HL-60/S4 treated with phorbol 12-myristate 13-acetate at 8.2 ng/mL for 4 days and 3 days (cell line): ENCODE measurements around the gene VEGFB.

Source experiments
- in situ Hi-C: fragments of 300-500 bp; cut with MboI; formaldehyde crosslinking; loops from 2 replicates; pipeline ENCODE4 v1.15.0; 2022; ENCODE audit warnings: low sequenced_read_pairs

The VEGFB gene

DNA sequence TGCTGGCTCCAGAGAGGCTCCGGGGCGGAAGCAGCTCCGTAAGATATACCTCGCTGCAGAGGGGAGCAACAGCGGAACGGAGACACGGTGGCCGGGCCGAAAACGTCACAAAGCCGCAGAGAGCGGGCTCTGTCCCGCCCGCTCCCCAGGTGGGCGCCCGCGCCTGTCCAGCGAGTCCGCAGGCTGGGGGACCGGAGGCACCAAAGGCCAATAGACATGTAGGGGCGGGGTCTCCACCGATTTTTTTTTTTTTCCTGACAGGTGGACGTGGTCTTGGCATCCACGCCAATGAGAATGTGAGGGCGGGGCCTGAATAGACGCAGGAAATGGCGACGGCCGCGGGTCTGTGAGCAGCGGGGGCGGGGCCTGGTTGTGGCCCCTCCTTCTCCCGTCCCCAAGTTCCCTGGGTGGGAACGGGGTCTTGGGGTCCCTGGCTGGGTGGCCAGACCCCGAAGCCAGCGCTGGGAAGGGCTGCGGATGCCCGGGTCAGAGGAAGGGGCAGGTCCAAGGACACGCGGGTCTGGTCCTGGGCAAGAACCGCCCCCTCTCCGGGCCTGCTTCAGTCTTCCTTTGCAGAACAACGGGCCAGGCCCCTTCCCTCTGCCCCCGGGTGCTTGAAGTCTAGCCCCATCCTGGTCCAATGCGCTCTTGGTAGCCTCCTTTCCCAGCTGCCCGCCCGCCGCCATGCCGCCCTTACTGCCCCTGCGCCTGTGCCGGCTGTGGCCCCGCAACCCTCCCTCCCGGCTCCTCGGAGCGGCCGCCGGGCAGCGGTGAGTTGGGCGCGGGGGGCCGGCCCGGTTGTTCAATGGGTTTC is 4.0 kb upstream of the VEGFB start, which contains the start of gene DNAJC4:
TSS of gene DNAJC4 (plus strand) at position 378 of the 814 bp plus-strand sequence. CDS start at position 685, 307 bp downstream.
- in situ Hi-C loops, result loop anchor here (25.0 kb wide), 1 partner anchor 107 kb away; the partner anchor contains the start of gene CCDC88B

DNA sequence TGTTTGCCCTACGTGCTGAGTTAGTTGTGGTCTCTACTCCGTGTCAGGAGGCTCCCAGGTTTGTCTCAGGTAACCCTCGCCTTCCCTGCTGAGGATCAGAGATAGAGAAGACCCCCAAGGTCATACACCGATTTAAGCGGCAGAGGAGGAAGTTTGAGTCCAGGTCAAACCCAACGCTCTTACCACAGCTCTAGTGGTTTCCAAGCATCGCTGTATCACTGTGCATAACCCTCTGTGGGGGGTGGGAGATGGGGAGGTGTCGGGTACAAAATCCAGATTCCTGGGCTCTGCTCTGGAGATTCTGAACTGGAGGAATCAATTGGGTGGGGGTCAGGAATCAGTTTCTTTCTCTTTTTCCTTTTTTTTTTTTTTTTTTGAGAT is 3.4 kb upstream of the VEGFB start:
- in situ Hi-C loops, result loop anchor here (25.0 kb wide), 1 partner anchor 106 kb away; the partner anchor contains the start of gene CCDC88B

DNA sequence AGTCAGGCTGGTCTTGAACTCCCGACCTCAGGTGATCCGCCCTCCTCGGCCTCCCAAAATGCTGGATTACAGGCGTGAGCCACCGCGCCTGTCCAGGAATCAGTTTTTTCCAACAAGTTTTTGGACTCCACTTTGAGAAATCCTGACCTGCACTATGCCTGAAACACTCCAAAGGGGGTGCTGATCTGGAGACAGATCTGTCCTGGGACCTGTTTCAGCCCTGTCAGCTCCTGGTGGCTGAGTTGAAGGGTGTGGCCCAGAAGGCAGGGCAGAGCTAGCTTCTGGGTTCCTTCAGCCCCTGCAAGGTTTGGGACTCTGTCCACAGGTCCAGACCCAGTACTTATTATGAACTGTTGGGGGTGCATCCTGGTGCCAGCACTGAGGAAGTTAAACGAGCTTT is 2.8 kb upstream of the VEGFB start:
- in situ Hi-C loops, result loop anchor here (25.0 kb wide), 1 partner anchor 106 kb away; the partner anchor contains the start of gene CCDC88B

DNA sequence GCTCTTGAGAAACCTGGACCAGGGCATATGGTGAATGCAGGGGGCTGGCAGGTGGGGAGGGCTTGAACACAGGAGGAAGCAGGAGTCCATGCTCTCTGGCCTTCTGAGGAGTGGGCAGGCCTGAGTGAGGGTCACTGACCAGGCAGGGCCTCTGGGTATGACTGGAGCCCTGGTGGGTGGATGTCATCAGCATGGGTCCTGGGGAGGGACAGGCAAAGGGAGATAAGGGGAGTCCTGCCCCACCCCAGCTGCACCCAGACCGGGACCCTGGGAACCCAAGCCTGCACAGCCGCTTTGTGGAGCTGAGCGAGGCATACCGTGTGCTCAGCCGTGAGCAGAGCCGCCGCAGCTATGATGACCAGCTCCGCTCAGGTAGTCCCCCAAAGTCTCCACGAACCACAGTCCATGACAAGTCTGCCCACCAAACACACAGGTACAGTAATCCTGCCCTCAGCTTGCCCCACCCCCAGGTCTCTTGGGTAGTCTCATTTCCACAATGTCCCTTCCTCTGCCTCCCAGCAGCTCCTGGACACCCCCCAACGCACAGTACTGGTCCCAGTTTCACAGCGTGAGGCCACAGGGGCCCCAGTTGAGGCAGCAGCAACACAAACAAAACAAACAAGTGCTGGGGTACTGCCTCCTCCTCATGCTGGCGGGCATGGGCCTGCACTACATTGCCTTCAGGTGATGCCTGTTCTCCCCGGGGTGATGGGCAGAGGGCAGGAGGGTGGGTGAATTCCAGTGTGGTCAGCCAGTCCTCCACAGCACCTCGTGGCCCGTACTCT is 2.0 kb upstream of the VEGFB start:
- in situ Hi-C loops, result loop anchor here (25.0 kb wide), 1 partner anchor 105 kb away; the partner anchor contains the start of gene CCDC88B

DNA sequence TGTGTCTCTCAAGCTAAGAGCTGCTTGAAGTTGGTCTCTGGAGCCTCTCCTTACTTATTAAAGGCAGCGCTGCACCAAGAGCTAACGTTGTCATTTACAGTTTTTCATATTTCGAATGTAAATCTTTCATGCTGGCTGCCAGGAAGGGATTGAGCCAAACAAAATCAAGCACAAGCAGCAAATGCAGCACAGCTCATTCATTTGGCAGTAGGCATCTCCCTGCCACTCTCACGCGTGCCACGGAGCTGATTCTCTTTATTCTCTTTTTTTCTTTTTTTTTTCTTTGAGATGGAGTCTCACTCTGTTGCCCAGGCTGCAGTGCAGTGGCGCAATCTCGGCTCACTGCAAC is 1.4 kb upstream of the VEGFB start:
- in situ Hi-C loops, result loop anchor here (25.0 kb wide), 1 partner anchor 104 kb away; the partner anchor contains the start of gene CCDC88B

DNA sequence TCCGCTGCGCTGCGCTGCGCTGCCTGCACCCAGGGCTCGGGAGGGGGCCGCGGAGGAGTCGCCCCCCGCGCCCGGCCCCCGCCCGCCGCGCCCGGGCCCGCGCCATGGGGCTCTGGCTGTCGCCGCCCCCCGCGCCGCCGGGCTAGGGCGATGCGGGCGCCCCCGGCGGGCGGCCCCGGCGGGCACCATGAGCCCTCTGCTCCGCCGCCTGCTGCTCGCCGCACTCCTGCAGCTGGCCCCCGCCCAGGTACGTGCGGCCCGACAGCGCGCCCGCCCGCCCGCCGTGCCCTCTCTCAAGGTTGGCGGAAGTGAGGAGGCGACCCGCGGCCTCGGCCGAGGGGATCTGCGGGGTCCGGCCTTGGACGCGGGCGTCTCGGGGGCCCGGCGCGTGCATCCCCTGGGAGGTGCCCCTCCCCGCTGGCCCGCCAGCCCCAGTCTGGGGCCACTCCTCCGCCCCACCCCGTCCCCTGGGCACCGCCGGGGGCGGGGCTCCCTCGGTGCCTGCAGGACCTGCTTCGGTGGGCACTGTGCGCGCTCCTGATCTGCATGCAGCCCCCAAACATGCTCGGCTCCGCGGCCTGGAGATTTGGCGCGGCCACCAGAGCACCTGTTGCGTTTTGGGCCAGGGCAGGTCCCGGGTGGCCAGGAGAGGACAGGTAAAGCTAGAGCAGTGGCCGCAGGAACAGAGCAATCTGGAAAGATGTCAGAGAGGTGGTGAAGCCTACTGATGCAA is 429 bp downstream of the VEGFB start:
- in situ Hi-C loops, result loop anchor here (25.0 kb wide), 1 partner anchor 102 kb away; the partner anchor contains the start of gene CCDC88B

DNA sequence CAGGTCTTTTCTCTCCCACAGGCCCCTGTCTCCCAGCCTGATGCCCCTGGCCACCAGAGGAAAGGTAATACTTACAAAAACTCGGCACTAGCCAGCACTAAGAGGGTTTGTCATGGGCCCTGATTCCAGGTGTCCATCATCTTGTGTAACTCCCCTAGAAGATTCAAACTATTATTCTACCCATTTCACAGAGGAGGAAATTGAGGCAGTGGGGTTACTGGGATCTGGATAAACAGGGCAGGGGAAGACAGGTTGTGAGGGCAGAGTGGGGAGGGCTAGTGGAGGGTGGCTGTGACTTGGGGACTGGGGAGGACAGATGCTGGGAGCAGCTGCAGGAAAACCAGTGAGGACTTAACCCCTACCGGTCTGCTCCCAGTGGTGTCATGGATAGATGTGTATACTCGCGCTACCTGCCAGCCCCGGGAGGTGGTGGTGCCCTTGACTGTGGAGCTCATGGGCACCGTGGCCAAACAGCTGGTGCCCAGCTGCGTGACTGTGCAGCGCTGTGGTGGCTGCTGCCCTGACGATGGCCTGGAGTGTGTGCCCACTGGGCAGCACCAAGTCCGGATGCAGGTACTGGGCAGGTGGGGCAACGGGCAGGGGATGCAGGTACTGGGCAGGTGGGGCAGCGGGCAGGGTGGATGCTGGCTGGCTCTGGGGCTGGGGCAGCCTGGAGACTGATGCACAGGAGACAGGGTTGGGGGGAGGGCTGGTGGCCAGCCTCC is 1.2 kb downstream of the VEGFB start:
- in situ Hi-C loops, result loop anchor here (25.0 kb wide), 1 partner anchor 102 kb away; the partner anchor contains the start of gene CCDC88B

DNA sequence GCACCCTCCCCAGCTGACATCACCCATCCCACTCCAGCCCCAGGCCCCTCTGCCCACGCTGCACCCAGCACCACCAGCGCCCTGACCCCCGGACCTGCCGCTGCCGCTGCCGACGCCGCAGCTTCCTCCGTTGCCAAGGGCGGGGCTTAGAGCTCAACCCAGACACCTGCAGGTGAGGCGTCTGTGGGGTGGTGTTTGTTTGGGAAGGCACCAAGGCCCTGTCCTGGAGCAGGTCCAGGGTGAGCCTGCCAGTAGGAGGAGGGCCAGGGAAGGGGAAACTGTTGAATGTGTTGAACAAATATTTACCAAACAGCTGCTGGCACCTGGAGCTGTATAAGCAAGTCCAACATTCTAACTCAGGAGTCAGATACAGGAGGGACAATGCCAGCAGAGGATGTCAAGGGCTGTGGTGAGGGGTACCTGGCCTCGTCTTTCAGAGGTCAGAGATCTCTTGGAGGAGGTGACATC is 3.1 kb downstream of the VEGFB start:
- in situ Hi-C loops, result loop anchor here (25.0 kb wide), 1 partner anchor 100 kb away; the partner anchor contains the start of gene CCDC88B

DNA sequence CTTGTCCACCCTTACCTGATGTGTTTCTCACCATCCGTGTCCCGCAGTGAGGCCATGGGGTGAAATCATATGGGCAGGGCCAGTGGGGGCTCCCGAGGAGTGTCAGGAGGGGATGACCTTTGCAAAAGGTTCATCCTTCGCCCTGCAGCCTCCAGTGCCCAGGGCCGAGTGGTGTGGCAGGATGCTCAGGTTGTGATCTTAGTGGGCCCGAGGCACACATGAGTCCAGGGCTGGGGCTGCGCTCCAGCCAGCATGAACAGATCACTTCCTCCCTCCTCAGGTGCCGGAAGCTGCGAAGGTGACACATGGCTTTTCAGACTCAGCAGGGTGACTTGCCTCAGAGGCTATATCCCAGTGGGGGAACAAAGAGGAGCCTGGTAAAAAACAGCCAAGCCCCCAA is 3.7 kb downstream of the VEGFB start:
- in situ Hi-C loops, result loop anchor here (25.0 kb wide), 1 partner anchor 99 kb away; the partner anchor contains the start of gene CCDC88B

DNA sequence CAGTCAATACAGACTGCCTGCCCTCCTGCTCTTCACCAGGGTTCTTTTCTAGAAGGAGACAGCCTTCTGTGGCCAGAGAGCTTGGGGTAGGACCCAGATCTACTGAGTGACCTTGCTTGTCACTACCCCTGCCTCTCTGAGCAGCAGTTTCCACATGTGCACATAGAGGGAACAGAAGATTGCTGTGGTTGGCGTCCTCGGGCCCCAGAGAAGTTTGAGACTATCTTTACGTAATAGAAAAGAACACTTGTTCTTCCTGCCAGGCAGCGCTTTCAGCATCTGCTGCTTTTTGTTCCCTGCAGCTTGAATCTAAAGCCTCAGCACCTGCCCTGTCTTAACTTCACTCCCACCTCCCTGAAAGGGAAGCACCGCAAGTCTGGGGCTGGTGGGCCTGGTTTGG is 4.6 kb downstream of the VEGFB start:
- in situ Hi-C loops, result loop anchor here (25.0 kb wide), 1 partner anchor 98 kb away; the partner anchor contains the start of gene CCDC88B

DNA sequence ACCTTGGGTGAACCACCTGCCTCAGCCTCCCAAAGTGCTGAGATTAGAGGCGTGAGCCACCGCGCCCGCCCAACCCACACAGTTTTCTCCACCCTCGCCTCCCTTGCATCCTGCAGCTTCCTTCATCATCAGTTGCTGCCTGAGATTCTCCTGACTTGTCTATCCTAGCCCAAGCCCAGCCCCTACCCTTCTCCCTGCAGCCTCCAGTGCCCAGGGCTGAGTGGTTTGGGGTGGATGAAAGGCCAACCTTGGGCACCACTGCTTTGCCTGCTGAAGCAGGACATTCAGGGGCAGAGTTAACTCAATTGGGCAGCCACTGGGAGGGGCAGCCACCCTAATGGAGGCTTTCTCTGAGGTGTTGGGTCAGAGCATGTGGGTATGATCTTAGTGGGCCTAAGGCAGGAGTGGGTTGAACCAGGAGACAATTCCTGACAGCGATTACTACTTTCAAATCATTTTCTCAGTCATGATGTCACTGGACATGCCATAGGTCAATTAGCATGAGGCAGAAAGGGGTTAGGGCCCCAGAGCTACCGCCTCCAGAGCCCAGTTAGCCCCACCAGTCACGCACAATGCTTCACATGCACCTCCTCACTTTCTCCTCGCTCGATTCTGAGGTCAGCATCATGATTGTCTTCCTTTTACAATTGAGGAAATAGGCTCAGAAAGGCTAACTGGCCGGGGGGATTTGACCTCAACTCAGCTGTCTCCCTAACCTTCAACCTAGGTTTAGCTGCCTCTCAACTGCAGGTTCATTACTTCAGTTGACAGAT is 5.5 kb downstream of the VEGFB start:
- in situ Hi-C loops, result loop anchor here (25.0 kb wide), 1 partner anchor 97 kb away; the partner anchor contains the start of gene CCDC88B

DNA sequence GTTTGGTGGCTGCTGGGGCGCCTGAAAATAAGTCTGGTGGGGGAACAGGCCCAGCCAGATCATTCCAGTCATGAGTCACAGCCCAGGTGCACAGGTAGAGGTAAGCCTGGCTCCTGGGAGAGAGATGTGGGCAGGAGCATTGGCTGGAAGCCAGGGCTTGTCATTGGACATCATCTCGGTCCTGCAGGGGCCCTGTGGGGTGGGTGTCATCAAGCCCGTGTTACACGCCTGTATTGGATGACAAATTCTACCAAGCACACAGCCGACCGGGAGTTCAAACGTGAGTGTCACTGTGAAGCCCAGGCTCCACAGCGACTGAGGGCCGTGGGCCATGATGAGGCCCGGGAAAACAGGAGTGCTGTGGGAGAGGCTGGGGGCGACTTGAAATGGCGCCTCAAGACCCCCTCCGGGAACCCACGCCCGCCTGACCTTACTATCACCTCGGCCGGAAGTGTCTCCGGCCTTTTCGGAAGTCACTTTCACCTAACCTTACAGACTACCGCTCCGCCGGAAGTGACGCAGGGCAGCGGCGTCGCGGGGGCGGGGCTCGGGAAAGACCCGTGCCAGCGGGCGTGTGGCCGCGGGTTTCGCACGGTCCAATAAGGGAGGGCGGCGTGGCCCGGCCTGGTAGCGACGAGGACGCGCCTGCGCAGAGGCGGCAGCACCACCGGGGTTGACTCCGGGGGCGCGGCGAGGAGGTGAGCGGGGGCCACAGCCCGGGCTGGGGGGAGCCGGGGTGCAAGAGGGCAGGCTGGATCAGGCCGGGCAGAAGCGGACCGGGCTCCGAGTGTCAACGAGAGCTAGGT is 6.3 kb downstream of the VEGFB start, which contains the start of gene FKBP2:
TSS of gene FKBP2 (plus strand) at position 661 of the 806 bp plus-strand sequence. CDS start 1,293 bp downstream, outside the sequence.
- in situ Hi-C loops, result loop anchor here (25.0 kb wide), 1 partner anchor 97 kb away; the partner anchor contains the start of gene CCDC88B

DNA sequence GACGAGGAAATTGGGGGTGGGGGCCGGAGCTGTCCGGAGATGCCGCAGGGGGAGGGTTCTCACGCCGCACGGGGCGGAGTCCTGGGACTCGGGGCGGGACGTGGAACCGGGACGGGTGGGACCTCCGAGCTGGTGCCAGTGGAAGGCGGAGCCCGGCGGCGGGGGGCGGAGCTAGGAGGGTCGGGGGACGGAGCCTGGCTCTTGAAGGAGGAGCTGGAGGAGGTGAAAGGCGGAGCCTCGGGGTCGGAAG is 6.8 kb downstream of the VEGFB start:
- in situ Hi-C loops, result loop anchor here (25.0 kb wide), 1 partner anchor 96 kb away; the partner anchor contains the start of gene CCDC88B

DNA sequence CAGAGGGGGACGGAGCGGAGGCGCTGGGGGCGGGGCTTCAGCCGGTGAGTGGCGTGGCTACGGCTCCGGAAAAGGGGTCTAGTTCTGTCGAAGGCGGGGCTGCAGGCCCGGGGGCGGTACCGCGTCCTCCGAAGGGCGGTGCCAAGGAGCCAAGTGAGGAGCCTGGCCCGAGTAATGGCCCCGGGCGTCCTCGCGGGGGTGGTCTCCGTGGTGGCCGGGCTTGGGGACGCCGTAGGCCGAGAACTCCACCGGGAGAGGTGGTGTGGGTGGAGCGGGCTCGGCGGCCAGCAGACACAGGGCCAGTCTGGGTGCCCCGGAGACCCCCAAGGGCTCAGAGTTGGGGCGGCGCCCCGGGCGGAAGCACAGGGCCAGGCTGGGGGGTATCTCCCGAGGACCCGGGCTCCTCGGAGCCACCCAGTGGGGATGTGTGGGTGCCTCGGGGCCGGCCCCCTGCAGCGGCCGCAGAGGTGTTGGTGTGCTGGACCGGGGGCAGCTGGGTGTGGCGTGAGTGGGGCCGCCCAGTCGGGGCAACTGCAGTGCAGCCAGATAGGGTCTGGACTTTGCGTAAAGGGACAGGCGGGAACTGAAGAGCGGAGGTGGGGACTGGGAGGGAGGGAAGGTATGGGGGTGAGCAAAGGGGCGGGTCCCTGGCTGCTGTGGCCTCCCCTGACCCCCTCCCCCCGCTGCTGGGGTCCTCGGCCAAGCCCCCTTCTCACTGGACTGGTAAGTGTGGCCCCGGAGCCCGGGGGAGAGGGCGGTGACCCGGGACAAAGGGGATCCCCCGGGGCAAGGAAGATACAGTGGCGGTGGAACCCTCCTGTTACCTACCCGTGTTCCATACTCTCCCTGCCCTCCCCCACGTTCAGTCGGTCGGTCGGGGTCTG is 7.3 kb downstream of the VEGFB start:
- in situ Hi-C loops, result loop anchor here (25.0 kb wide), 1 partner anchor 96 kb away; the partner anchor contains the start of gene CCDC88B

DNA sequence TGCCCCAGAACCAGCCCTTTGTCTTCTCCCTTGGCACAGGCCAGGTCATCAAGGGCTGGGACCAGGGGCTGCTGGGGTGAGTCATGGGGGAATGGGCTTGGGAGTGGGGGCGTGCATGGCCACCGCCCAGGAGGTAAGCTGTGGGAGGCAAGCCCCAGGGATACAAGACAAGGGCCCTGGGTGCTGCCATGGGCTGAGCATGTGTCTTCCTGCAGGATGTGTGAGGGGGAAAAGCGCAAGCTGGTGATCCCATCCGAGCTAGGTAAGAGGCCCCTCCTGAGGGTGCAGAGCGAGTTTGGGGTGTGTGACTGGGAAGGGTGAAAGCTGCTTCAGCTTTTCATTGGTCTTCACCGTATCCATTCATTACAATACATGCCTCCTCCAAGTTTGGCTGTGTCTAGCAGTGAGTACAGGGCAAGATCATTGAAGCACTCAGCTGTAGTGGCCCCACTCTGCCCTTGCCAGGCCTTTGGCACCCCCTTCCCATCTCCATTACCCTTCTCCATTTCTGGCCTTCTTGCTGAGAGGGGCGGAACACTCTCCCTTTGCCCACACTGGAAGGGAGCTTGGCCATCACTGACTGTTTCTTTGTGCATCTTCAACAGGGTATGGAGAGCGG is 9.0 kb downstream of the VEGFB start:
- in situ Hi-C loops, result loop anchor here (25.0 kb wide), 1 partner anchor 94 kb away; the partner anchor contains the start of gene CCDC88B

DNA sequence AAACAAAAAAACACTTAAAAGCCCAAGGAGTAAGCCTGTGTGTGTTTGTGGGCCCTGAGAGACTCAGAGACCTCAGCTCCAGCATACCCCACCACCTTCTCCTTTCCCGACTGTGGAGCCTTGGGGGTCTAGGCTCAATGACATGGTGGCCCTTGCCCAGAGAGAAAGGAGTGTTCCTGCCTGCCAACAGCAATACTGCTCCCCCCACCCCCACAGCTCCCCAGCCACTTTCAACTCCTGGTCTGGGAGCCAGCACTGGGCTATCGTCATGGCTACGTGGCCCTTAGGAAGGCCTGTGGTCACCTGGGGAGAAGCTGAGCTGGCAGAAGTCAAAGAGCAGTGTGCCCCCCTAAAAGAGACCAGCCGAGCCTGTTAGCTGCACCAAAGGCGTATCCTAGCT is 9.7 kb downstream of the VEGFB start:
- in situ Hi-C loops, result loop anchor here (25.0 kb wide), 1 partner anchor 93 kb away; the partner anchor contains the start of gene CCDC88B
